ENCODE data around the gene PFN1. TPM values are rescaled to one million over a fixed set of nuclear protein-coding genes. Genes with fewer than 3 reads are reported as not detected.

The PFN1 gene
- total RNA-seq, 1 experiment from 2014 or later: 1,213 TPM

DNA sequence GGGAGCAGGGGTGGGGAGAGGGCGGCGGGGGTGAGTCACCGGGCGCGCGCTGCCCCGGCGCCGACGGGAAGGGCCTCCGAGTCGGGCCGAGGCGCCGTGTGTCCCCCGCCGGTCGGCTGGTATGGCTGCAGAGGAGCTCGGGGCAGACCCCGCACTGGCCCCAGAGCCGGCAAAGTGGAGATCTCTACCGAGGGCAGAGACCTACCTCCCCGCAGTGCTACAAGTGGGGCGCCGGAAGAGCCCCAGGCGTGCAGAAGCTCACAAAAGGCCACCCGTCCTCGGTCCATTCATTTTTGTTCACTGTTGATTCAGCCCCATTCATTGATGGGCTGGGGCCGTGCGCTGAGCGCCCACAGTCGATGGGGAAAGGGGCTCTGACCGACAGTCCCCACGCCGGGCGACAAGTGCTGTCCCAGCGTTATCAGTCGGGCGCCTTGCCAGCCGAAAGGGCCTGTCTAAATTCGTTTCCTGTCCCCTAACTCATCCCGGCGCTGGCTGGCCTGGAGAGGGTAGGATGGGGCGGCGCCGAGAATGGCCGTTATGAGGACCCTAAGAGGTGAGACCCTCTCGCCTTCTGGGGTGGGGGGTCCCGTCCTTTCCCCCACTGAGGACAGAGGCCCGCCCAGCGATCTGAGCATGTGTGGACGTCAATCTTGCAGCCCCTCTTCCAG is 1.9 kb upstream of the PFN1 start (continued):
- TF ChIP-seq, protein P1, sequence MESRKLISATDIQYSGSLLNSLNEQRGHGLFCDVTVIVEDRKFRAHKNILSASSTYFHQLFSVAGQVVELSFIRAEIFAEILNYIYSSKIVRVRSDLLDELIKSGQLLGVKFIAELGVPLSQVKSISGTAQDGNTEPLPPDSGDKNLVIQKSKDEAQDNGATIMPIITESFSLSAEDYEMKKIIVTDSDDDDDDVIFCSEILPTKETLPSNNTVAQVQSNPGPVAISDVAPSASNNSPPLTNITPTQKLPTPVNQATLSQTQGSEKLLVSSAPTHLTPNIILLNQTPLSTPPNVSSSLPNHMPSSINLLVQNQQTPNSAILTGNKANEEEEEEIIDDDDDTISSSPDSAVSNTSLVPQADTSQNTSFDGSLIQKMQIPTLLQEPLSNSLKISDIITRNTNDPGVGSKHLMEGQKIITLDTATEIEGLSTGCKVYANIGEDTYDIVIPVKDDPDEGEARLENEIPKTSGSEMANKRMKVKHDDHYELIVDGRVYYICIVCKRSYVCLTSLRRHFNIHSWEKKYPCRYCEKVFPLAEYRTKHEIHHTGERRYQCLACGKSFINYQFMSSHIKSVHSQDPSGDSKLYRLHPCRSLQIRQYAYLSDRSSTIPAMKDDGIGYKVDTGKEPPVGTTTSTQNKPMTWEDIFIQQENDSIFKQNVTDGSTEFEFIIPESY (IDR thresholded peaks at IDR 0.05; ENCODE audit: extremely low read depth, insufficient replicate concordance, low read length): no peak
- no peak for TF ChIP-seq TCF7L2 (IDR thresholded peaks at IDR 0.05; ENCODE audit: borderline replicate concordance, extremely low read depth, insufficient read depth, insufficient read length)
- no peak for TF ChIP-seq EZH2 (IDR thresholded peaks at IDR 0.05)

DNA sequence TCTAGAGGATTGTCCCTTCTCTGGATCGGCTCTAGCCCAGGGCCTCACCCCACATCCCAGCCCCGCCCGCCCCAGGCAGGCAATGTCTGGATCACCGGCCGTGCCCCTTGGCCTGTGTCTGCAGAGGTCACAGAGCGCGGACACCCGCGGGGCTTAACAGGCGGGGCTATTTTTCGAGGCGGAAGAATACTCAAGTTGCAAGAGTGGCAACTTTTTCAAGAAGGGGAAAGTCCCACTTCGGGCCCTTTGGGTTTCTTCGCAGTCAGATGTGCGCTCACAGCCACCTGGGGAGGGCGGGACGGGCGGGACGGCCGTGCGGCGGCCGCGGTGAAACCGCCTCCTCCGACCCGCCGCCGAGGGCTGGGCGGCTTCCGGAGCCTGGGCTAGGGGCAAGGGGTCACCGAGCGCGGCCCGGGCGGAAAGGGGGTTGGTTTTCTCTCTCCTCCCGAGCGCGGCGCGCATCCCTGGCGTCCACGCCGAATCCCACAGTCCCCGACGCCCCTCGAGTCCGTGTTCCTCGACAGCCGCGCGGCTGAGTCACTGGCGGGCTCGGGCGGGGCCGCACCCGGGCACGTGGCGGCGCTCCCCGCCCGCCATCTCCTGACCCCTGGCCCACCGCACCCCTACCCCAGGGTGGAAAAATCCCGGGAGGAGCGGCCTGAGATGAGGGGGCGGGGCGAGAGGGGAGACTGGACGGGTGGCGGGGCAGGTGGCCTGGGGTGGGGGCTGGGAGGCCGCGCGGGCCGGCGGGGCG is 1.2 kb upstream of the PFN1 start:
- peak overlapping the region; percentile 96 to 97 for H3K4me3 ChIP-seq (replicated peaks in 1 of 2; ENCODE audit: low read depth in 1 of 2, low read length in 2 of 2)
- CTCF ChIA-PET: interaction anchor here (1.4 kb wide), 1 partner anchor 9 kb away, joined by 3 read pairs; the partner anchor contains the start of genes RNF167 and SLC25A11
- DNase-seq (ENCODE audit: low read depth, low spot score): peak; percentile 41
- intact Hi-C loops (cut with micrococcal nuclease): loop anchor here (1.0 to 5.0 kb wide), 2 partner anchors 18 to 38 kb away; partner anchors contain the start of genes CAMTA2 and SPAG7
- peaks cover 12% of the 10 kb centered on the region; the same call in 1 of the 2 replicates for H4K20me1 ChIP-seq (ENCODE audit: insufficient read depth)
- peaks cover 51% of the 10 kb centered on the region for H3K79me2 ChIP-seq (ENCODE audit: insufficient read depth, low read length)
- peak; percentile 24 for ATAC-seq
- no peaks in the 10 kb centered on the region for H3K27me3 ChIP-seq (ENCODE audit: insufficient read depth, low read length)
- no TSS peak for BruUV-seq (replicated peaks)
- H3K9me2 ChIP-seq (ENCODE audit: insufficient read depth): no peaks in the 10 kb centered on the region
- peak overlapping the region; percentile 99 for H3K27ac ChIP-seq (ENCODE audit: low read depth, low read length)
- H3K4me1 ChIP-seq (ENCODE audit: control insufficient read depth in 1 of 2, insufficient read depth in 2 of 2, low read length in 2 of 2): peaks cover 35 to 70% of the 10 kb centered on the region in 2 experiments
- POLR2A ChIA-PET: interaction anchor here (0.6 to 4.7 kb wide), 4 partner anchors 9 to 27 kb away, joined by 3 to 45 read pairs (median 18); partner anchors contain the start of genes RNF167, SLC25A11 and SPAG7
- no peaks in the 10 kb centered on the region for H3K9me3 ChIP-seq (ENCODE audit: control insufficient read depth in 1 of 2, insufficient read depth in 1 of 2, low read depth in 1 of 2, low read length in 2 of 2)
- peaks cover 9 to 17% of the 10 kb centered on the region in 2 experiments; a peak in 2 of 4 replicates for H3K36me3 ChIP-seq (ENCODE audit: control insufficient read depth in 1 of 2, insufficient read depth in 2 of 2, low read length in 2 of 2)
- RAD21 ChIA-PET (ENCODE audit: low non-redundant PET in 1 of 2, low total read pairs in 2 of 2, uncharacterized antibody in 2 of 2, unreplicated experiment in 2 of 2): no interaction called here
- H2AFZ ChIP-seq (ENCODE audit: low read depth, low read length, poor library complexity, severe bottlenecking): no peak overlapping the region
- TF ChIP-seq YY1 (IDR thresholded peaks at IDR 0.05; ENCODE audit: extremely low read depth, insufficient replicate concordance, low read depth, low read length): no peak
- no peak for TF ChIP-seq CBX3 (IDR thresholded peaks at IDR 0.05; ENCODE audit: low read depth)
- TF ChIP-seq POLR2AphosphoS5 (IDR thresholded peaks at IDR 0.05; ENCODE audit: low read depth, low read length): peak; percentile 46; the same call in 1 of the 2 replicates
- TF ChIP-seq SIN3A (IDR thresholded peaks at IDR 0.05; ENCODE audit: low read depth): 0 out of 2 replicates have a peak, but pooled peaks have one; percentile 3
- no peak for TF ChIP-seq CEBPB (IDR thresholded peaks at IDR 0.05; ENCODE audit: low read depth)
- 0 out of 2 replicates have a peak, but pooled peaks have one; percentile 4 for TF ChIP-seq JUND (IDR thresholded peaks at IDR 0.05)
- TF ChIP-seq SP1 (IDR thresholded peaks at IDR 0.05; ENCODE audit: low read depth): peak; percentile 46; the same call in 1 of the 2 replicates
- 0 out of 2 replicates have a peak, but pooled peaks have one; percentile 6 for TF ChIP-seq ZFX (IDR thresholded peaks at IDR 0.05)
- TF ChIP-seq, protein P2, sequence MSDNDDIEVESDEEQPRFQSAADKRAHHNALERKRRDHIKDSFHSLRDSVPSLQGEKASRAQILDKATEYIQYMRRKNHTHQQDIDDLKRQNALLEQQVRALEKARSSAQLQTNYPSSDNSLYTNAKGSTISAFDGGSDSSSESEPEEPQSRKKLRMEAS (IDR thresholded peaks at IDR 0.05): peak; percentile 90
- no peak for TF ChIP-seq ZNF274 (IDR thresholded peaks at IDR 0.05; ENCODE audit: low read depth, low read length)
- H3K9ac ChIP-seq (ENCODE audit: low read length): peak overlapping the region; percentile 97
- peak overlapping the region; percentile 100 for H3K4me2 ChIP-seq (ENCODE audit: low read length)

All from HCT116 (cell line).